GM19240 (cell line): Measurements from ENCODE around the gene SLC43A3.
"Not testable (repeated sequence)": the region's sequence is repeated elsewhere in the genome, so short reads cannot be mapped to it uniquely, and the experiment has no call there.

ENCODE experiments used
- DNase-seq: peaks from one replicate; pipeline ENCODE4 v3.0.0; 2011; ENCODE audit warnings: low spot score; ENCODE audit not compliant: insufficient read length

The SLC43A3 gene

DNA sequence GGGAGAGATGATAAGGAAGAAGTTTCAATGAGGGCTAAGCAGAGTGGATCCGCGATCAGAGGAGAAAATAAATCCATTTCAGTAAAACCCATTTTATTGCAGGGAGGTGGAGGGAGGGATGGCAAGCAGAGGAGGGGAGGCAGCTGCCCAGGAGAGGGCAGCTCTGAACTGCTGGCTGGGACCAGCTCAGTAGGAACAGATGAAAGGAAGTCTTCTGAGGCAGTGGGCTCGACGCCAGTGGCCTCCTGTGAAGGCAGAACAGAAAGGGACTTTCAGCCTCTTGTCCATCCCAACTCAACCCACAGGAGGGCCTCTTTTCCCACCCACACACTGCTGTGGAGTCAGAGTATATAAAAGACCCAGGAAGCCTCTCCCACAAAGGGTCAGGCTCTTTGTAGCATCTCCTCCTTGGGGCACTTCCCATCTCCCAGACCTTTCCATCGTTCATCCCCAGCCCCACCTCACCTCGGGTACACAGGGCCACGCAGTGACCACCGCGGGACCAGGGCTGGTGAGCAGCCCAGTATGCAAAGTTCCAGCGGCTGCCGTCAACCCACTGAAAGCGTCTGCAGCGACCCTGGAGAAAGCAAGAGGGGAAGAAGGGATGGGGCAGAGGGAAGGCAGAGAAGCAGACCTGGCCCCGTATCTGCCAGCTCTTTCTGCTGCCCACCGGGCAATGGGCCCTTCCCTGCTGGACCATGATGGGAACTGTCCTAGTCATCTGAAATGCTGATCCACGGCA, 39.5 kb downstream of the SLC43A3 start:
- DNase-seq, result no peak

GRCh38 chr11:57386178-57386940, 40.6 kb downstream of the SLC43A3 start:
- DNase-seq, result no peak

- DNase-seq, result no peak
Observed at GRCh38 chr11:57380975-57381374, 45.9 kb downstream of the SLC43A3 start, which contains the start of gene PRG3. PRG3 (minus strand) TSS chr11:57381150; CDS start chr11:57380708, 442 bp downstream.

DNA sequence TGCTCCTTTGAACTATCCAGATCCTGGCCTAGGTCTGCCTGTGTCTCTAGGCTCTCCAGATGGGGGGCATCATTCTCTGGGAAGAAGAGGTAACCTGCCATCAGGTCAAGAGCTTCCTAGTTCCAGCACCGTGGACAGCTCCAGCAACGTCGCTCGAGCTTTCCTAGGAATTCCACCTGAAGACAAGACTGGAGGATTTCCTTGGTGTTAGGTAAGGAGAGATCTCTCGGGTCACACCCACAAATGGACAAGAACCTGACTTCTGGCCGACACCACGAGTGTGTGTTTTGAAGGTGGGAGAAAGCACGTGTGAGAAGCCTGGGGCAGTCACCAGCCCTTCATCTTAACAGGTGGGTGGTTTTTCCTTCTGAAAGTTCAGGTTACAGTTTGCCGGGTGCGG, 47.2 kb downstream of the SLC43A3 start:
- DNase-seq, result no peak

DNA sequence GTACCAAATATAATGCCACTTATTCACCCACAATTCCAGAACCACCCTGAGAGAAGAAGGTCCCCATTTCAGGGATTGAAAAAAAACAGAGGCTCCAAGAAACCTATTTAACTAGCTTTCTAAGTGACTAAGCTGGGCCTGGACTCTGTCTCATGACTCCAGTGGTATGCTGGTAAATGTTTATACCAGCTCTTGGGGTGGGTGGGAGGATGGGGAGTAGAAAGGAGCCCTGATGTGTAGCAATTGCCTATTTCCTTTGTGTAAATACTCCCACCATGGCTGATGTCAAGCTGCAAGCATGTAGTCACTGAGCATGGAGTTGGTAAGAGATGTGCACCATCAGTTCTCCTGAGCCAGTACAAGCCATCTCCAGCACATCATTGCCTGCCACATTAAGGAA, 48.7 kb downstream of the SLC43A3 start:
- no peak for DNase-seq

GRCh38 chr11:57377107-57377506, 49.8 kb downstream of the SLC43A3 start:
- no peak for DNase-seq

DNA sequence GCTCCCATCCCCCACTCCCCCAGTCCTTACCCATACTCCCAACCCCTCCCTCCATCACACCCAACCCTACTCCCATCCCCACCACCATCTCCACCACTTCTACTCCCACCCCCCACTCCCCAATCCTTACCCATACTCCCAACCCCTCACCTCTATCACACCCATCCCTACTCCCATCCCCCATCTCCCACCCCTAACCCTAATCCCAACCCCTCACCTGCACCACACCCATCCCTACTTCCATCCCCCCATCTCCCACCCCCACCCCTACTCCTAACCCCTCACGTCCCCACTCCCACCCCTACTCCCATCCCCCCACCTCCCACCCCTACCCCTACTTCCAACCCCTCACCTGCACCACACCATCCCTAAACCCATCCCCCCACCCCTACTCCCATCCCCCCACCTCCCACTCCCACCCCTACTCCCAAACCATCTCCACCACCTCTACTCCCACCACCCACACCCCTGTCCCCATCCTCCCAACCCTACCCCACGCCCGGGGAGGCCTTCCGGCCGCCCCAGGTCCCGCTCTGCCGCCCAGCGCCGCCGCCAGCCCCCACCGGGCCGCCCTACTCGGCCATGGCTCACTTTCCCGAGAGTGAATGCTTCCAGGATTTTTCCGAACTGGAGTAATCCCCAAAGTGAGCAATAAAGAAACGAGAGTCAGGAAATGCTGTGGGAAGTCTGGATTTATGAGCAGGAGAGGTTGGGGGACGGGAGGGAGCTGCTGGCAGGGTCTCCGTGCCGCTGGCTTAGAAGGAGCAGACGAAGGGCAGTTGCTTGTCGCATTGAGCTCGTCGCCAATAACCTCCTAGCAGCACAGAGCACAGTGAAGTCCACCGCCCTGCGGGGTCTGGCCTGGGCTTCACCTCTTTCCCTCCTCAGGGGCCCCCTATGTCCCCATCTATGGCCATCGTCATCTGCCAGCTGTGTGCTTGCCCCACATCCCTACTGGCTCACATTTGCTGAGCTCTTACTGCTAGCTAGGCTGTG, 50.5 kb downstream of the SLC43A3 start:
- DNase-seq, result no peak

DNA sequence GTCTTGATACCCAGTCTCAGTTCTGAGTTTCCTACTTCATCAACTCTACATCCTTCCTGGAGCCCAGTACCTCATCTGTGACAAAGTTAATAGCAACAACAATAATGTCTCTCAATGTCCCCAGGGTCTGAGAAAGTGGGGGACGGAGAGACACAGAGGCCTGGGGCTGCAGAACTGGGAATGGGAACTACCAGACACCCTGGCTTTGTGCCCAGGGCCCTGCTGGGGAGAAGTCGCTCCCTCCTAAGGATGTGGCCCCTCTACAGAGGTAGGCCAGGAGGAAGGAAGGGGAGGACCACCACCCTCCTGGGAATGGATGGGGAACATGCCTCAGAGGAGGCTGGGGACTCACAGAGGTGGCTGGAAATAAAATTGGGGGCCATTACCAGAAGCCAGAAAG, 51.4 kb downstream of the SLC43A3 start:
- no peak for DNase-seq

GRCh38 chr11:57374966-57375365, 52.0 kb downstream of the SLC43A3 start:
- no peak for DNase-seq

GRCh38 chr11:57373146-57373545, 53.8 kb downstream of the SLC43A3 start:
- DNase-seq, result no peak

DNA sequence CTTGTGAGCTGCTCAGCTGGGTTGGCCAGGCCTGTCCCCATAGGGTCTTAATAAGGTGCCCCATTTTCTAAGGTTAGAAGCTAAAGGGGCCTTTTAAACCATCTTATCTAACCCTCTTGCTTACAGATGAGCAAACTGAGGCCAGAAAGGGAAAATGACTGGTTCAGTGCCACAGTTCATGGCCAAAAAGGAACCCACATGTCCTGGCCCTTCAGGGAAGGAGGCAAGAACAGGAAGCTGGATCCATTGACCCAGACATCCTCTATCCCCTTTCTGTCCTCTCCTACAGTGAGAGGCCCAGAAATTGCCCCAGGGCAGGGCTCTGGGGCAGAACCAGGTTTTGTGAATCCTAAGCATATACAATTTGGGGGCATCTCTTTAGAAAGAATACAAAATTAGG, 56.0 kb downstream of the SLC43A3 start:
- no peak for DNase-seq

DNA sequence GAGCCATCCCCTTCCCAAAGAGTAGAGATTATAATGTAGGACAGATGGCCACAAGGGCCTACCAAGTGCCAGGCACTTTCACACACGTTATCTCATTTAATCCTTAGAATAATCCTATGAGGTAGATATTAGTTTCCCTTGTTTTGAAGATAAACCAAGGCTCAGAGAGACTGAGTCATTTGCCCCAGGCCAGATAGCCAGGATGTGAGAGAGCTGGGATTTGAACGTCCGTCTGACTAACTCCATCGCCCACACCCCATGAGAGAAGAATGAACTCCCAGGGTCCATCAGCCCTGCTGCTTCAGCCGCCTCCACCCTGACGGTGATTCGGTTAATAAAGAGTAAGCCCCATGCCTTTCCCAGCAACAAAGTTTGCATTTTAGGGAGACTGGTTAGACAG, 56.7 kb downstream of the SLC43A3 start:
- no peak for DNase-seq

DNA sequence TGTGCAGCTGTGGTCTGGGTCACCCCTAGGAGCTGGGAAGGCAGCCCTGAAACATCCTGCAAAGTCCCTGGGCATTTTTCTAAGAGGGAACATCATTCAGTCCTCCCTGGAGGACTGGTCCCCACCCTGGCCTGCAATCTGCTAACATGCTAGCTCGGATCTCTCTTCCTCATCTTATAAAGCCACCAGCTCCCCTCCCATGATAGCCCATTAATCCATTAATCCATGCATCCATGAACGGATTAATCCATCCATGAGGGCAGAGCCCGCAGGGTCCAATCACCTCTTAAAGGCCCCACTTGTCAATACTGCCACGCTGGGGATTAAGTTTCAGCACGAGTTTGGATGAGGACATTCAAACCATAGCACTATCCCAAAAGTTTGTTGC, 58.1 kb downstream of the SLC43A3 start:
- no peak for DNase-seq

DNA sequence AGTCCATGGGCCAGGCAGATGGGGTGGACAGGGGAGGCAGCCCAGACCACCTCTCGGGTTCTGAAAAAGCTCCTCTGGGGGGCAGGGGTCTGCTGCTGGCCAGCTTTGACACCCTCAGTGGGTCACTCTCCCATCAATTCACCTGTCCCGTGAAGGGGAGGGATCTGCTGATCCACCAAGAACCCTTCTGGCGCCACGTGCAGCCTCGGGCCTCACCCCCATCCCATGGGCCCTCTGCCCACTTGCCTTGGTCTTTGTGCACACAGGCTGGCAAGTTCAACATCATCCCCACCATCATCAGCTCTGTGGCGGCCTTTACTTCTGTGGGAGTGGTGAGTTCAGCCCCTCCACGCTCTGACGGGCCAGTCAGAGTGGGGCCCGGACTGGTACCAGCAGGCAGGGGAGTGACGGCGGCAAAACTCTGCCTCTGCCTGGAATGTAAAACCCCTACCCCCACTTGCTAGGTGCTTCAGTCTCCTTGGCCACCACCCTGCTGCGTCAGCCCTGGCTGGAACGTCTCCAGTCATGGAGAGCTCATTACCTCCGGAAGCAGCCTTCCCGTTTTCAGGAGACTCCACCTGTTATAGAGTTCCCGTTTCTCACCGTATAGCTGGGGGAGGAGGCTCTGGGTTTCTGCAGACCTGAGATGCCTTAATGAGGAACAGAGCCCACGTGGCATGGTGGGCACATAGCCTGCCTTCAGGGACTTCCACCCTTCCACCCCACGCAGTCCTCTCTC, 58.6 kb downstream of the SLC43A3 start:
- no peak for DNase-seq

DNA sequence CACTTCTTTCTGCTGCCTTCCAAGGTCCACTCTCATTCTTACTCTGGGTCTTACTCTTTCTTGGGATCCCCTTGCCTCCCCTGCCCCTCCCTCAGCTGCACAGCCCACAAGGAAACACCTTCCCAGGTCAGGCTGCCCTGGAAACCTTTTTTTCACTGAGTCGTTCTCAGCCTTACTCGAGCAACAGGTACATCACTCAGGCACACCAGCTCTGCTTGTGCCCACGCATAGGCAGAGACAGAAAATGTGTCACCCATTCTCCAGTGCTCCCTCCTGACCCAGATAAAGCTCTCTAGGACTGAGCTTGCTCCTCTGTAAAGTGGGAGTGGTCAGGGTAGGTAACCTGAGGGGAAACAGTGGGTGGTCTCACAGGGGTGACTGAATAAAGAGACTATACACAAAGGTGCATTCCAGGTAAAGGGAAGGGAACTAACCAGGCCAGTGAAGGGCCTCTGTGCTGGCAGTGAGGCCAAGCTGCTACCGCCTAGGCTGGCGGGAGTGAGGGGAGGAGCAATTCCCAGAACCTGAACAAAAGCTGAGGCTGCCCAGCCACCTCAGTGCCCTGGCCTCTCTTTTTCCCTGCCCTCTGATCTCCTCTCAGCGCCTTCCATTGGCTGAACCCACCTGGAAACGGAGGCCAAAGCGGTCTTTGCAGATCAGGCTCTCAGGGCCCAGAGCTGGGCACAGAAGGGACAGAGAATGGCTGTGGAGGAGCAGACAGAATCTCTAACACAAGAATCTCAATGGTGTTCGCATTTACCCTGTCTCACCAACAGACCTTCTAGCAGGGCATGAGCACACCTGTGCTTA, 61.9 kb downstream of the SLC43A3 start:
- no peak for DNase-seq

DNA sequence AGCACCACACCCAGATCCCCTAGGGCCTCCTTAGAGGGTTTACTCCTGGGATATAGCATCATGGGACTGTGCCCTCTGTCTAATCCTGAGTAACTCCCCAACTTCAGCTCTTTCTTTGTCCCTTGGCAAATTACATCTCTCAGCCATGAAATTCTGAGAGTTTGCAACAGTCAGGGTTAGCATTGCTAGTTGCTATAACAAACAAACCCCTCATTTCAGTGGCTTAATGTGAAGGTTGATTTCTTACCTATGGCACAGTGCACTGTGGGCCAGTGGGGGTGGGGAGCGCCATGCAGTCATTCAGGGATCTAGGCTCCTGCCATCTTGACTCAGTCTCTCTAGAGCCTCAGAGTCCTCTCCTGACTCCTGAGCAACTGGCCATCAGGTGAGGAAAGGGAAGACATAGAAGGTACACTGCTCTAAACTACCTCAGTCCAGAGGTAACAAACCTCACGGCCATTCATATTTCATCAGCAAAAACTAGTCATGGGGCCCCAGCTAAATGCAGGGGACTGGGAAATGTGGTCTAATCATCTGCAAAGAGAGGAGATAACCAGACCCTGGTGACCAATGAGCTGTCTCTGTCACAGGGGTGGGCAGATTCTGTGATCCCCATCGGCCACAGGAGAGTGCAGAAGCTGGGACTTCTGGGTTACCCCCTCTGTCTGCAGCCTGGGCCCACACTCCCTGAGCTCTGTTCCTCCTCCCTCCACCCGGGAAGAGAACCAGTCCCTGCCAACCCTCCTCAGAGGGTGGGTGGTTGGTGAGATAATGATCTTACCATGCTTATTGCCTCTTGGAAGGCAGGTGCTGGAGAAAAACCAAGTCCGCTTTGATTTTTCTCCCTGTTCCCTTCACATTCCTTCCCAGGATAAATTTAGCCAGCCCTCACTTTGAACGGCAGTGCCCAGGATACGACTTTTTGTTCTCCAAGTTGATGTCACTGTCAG, 63.5 kb downstream of the SLC43A3 start:
- no peak for DNase-seq

DNA sequence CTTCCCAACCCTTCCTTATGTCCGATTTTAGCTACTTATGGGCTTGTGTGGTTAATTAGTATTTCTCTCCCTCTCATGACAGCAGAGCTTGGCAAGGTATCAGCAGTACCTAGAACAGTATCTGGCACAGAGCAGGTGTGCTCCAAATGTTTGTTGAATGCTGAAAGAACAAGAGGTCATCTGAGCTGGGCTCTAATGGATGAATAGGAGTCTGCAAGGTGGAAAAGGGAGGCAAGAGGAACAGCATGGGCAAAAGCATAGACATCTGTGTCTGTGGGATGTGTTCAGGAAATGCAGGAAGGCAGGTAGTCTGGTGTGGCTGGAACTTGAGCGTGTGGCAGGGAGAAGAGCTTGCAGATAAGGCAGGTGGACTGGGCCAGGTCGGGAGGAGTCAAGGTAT, 65.0 kb downstream of the SLC43A3 start:
- DNase-seq, result no peak

GRCh38 chr11:57361420-57361819, 65.5 kb downstream of the SLC43A3 start:
- DNase-seq, result not testable (repeated sequence)

GRCh38 chr11:57360991-57361390, 65.9 kb downstream of the SLC43A3 start:
- DNase-seq, result no peak
